K562 (cell line): ENCODE data around the gene ALDH9A1. TPM values are rescaled to one million over a fixed set of nuclear protein-coding genes. Genes with fewer than 3 reads are reported as not detected.
A peak's percentile ranks its signal among the peaks of the same experiment; 100 is the strongest.
"Not testable (repeated sequence)": the region's sequence is repeated elsewhere in the genome, so short reads cannot be mapped to it uniquely, and the experiment has no call there.

Experiments
- ATAC-seq: fragments of 200-7000 bp; cut with Tn5 transposase; 3 replicates; pipeline ENCODE4 v1.9.1; 2020; ENCODE audit warnings: moderate library complexity
- BruUV-seq: library from RNA; stranded (reverse); fragments of 400-500 nt; replicated peaks from 2 replicates; lab custom pipeline; 2021; lab: Mats Ljungman, UMichigan
- CTCF ChIA-PET: fragments of 300-600 bp; formaldehyde crosslinking; extraction: SDS; loops from one replicate; lab custom pipeline; 2021; ENCODE audit warnings: low intra/inter-chr PET ratio; lab: Yijun Ruan, JAX
- POLR2A ChIA-PET: fragments of 300-600, 350-650 bp; sonication (Branson Sonifier 250); formaldehyde crosslinking; extraction: SDS; loops from one replicate; lab custom pipeline; 2021; ENCODE audit warnings: antibody characterized with exemption, inconsistent platforms; lab: Yijun Ruan, JAX
- DNase-seq, 4 experiments: peaks; one replicate each; pipeline versions ENCODE4 v3.0.0 to v3.0.0-alpha.2; 2011 to 2018; ENCODE audit warnings: low spot score in 3 of 4, mixed read lengths in 3 of 4; ENCODE audit errors: extremely low read depth in 1 of 4
- FAIRE-seq: peaks from 2 replicates; lab custom pipeline; 2011; peaks lifted over from hg19 to GRCh38; lab: Jason Lieb, UNC
- H2AFZ ChIP-seq: 2 replicates; pipeline ENCODE4 v1.6.0; 2011; ENCODE audit warnings: low read depth, low read length, control low read depth, inconsistent platforms
- H3K27ac ChIP-seq: fragments of 200-600 bp; 3 replicates; pipeline ENCODE4 v1.8.0; 2011; ENCODE audit warnings: low read depth, mild to moderate bottlenecking, control low read depth, inconsistent platforms, low read length, moderate library complexity, mixed read lengths; ENCODE audit errors: extremely low read depth
- H3K27me3 ChIP-seq, 2 experiments: fragments of 300-600 bp in 1 of 2; 2 replicates in 1 of 2; 3 replicates in 1 of 2; pipeline versions ENCODE4 v1.6.0 to v1.8.0; 2011; ENCODE audit warnings: inconsistent platforms in 2 of 2, low read length in 2 of 2, mild to moderate bottlenecking in 1 of 2, mixed read lengths in 1 of 2, moderate library complexity in 1 of 2; ENCODE audit not compliant: control insufficient read depth in 2 of 2, insufficient read depth in 2 of 2
- H3K36me3 ChIP-seq: fragments of 300-600 bp; 3 replicates; pipeline ENCODE4 v1.8.0; 2011; ENCODE audit warnings: mild to moderate bottlenecking, low read length, inconsistent platforms; ENCODE audit not compliant: control insufficient read depth, insufficient read depth
- H3K4me1 ChIP-seq, 2 experiments: fragments of 200-600 bp in 1 of 2; replicated peaks in 1 of 2; 2 replicates in 1 of 2; 3 replicates in 1 of 2; pipeline versions ENCODE4 v1.5.1 to v1.8.0; 2011; ENCODE audit warnings: inconsistent platforms in 2 of 2, low read length in 2 of 2, mild to moderate bottlenecking in 1 of 2, mixed read lengths in 1 of 2, moderate library complexity in 1 of 2; ENCODE audit not compliant: control insufficient read depth in 2 of 2, insufficient read depth in 2 of 2
- H3K4me2 ChIP-seq: 2 replicates; pipeline ENCODE4 v1.6.1; 2011; ENCODE audit warnings: low read length, control low read depth, inconsistent platforms, mixed read lengths; ENCODE audit not compliant: insufficient read depth
- H3K4me3 ChIP-seq: fragments of 200-600 bp; sonication (generic), shearing (Covaris generic); 2 replicates; pipeline ENCODE4 v1.5.1; 2016; ENCODE audit warnings: control low read depth, inconsistent platforms
- H3K79me2 ChIP-seq: fragments of 200-600 bp; 3 replicates; pipeline ENCODE4 v1.8.0; 2011; ENCODE audit warnings: low read length, inconsistent platforms; ENCODE audit not compliant: control insufficient read depth, insufficient read depth
- H3K9ac ChIP-seq, 2 experiments: 2 replicates each; pipeline versions ENCODE4 v1.6.0 to v1.6.1; 2011; ENCODE audit warnings: low read depth in 2 of 2, low read length in 2 of 2, control low read depth in 1 of 2, inconsistent platforms in 1 of 2, mild to moderate bottlenecking in 1 of 2, mixed read lengths in 1 of 2; ENCODE audit not compliant: insufficient read depth in 1 of 2
- H3K9me1 ChIP-seq: one replicate; pipeline ENCODE4 v1.6.0; 2011; ENCODE audit warnings: inconsistent platforms, mild to moderate bottlenecking, low read length, moderate library complexity; ENCODE audit not compliant: control insufficient read depth, insufficient read depth
- H3K9me3 ChIP-seq: replicated peaks from 2 replicates; pipeline ENCODE4 v1.5.1; 2011; ENCODE audit warnings: low read depth, low read length, inconsistent platforms; ENCODE audit not compliant: control insufficient read depth, insufficient read depth
- H4K20me1 ChIP-seq: replicated peaks from 2 replicates; pipeline ENCODE4 v1.6.1; 2011; ENCODE audit warnings: low read length, inconsistent platforms, mixed read lengths; ENCODE audit not compliant: control insufficient read depth, insufficient read depth
- CEBPG ChIP-seq, 3 experiments: fragments of 200-800 bp in 1 of 3; sonication (Bioruptor generic) in 1 of 3; sonication (generic) in 1 of 3; formaldehyde crosslinking in 1 of 3; IDR thresholded peaks in 2 of 3; conservative IDR thresholded peaks in 1 of 3; 2 replicates each; pipeline versions ENCODE4 v1.6.1 to v1.8.0; 2016 to 2022; ENCODE audit warnings: missing compliant biosample characterization in 2 of 3, missing genetic modification characterization in 2 of 3, mild to moderate bottlenecking in 1 of 3, missing genetic modification reagents in 1 of 3
- HDAC2 ChIP-seq: fragments of 450-650 bp; IDR thresholded peaks from 2 replicates; pipeline ENCODE4 v1.6.1; 2016; ENCODE audit warnings: mild to moderate bottlenecking
- HMBOX1 ChIP-seq: sonication (generic); IDR thresholded peaks from 2 replicates; pipeline ENCODE4 v1.6.1; 2016
- POLR2AphosphoS5 ChIP-seq: IDR thresholded peaks from 2 replicates; pipeline ENCODE4 v1.6.1; 2011; ENCODE audit warnings: mild to moderate bottlenecking, low read depth, low read length, moderate library complexity; ENCODE audit not compliant: control insufficient read depth, insufficient read depth
- POLR2H ChIP-seq: IDR thresholded peaks from 2 replicates; pipeline ENCODE4 v1.6.1; 2016; ENCODE audit warnings: missing genetic modification characterization, low read depth, mild to moderate bottlenecking, control low read depth, missing compliant biosample characterization, moderate library complexity
- TBP ChIP-seq: optimal IDR thresholded peaks from 2 replicates; pipeline ENCODE3; 2011; ENCODE audit warnings: low read depth, low read length, improper control_type of control experiment
- ZEB2 ChIP-seq: fragments of 450-650 bp; IDR thresholded peaks from 2 replicates; pipeline ENCODE4 v1.6.1; 2016
- ZFP91 ChIP-seq: sonication (generic); formaldehyde crosslinking; IDR thresholded peaks from 2 replicates; pipeline ENCODE4 v1.8.0; 2022; ENCODE audit warnings: mild to moderate bottlenecking, missing genetic modification reagents
- ZNF778 ChIP-seq: fragments of 450-650 bp; formaldehyde crosslinking; IDR thresholded peaks from 2 replicates; pipeline ENCODE4 v1.4.0; 2020; ENCODE audit warnings: mild to moderate bottlenecking, moderate library complexity
- WGBS: fragments of 100-300 bp; shearing (Covaris generic); methylation state at CpG from one replicate; pipeline ENCODE4 v1.1.6; 2016; ENCODE audit warnings: low coverage, mixed read lengths; ENCODE audit not compliant: insufficient coverage; ENCODE audit errors: missing lambda C conversion rate; 5-methylcytosine and 5-hydroxymethylcytosine counted together
- in situ Hi-C: fragments of 300-500 bp; cut with MboI; formaldehyde crosslinking; loops from 4 replicates; pipeline ENCODE4 v1.15.0; 2018; ENCODE audit warnings: inconsistent platforms, mixed read lengths
- intact Hi-C: fragments of 100-400 bp; cut with micrococcal nuclease; formaldehyde crosslinking; loops from 2 replicates; pipeline ENCODE4 v1.14.2; 2022
- polyA plus RNA-seq, 8 experiments: library from polyadenylated mRNA; depleted of rRNA in 4 of 8; stranded (reverse) in 5 of 8; unstranded in 3 of 8; fragments of >200 nt; fragmentation: Nextera tagmentation in 2 of 8; fragmentation: Illumina TruSeq in 1 of 8; extraction: Ambion mirVana in 2 of 8; extraction: Trizol in 1 of 8; gene quantifications; 2 replicates each; pipeline versions ENCODE4 v1.2.1 to v1.2.3, GENCODE V29; 2011 to 2014; ENCODE audit warnings: inconsistent platforms in 1 of 8, missing spikeins in 1 of 8
- total RNA-seq, 7 experiments: library from RNA; depleted of rRNA in 6 of 7; stranded (reverse); fragments of >200 nt in 6 of 7; fragmentation: Illumina TruSeq in 2 of 7; extraction: Trizol in 2 of 7; gene quantifications; 2 replicates each; pipeline versions ENCODE4 v1.2.1 to v1.2.3, GENCODE V29; 2011 to 2021; ENCODE audit warnings: low replicate concordance in 1 of 7

Gene ALDH9A1
- total and polyA plus RNA-seq, 9 of the 15 experiments (the other 6 are each of a cell fraction or from before 2014, with no cell fraction given), result 26.5 to 54.3 (median 39.2) TPM

GRCh38 chr1:165639821-165640623 lies 58.3 kb downstream of the ALDH9A1 start:
- H3K27me3 ChIP-seq, result no peaks in the 10 kb centered on the region
- CTCF ChIA-PET, result no interaction called here
- no peak for FAIRE-seq
- TF ChIP-seq ZEB2 (no peak), ZFP91 (CRISPR knock-in tag) (no peak), POLR2H (tag) (no peak), HDAC2 (no peak), ZNF778 (CRISPR knock-in tag) (no peak), CEBPG (CRISPR knock-in tag; IDR thresholded peaks at IDR 0.05) (no peak), CEBPG (tag; conservative IDR thresholded peaks at IDR 0.05 in 1 of 2, IDR thresholded peaks at IDR 0.05 in 1 of 2) (no peak), TBP (peak; percentile 61), HMBOX1 (0 out of 2 replicates have a peak, but pooled peaks have one; percentile 15), POLR2AphosphoS5 (peak; percentile 38; the same call in 1 of the 2 replicates)
- H3K4me2 ChIP-seq, result no peak overlapping the region
- H3K36me3 ChIP-seq, result peaks cover 2% of the 10 kb centered on the region; the same call in 1 of the 3 replicates
- no peaks in the 10 kb centered on the region for H3K9me1 ChIP-seq
- no peak overlapping the region for H3K9ac ChIP-seq
- peak; percentile 21; the same call in 1 of the 3 replicates for ATAC-seq
- no peak for DNase-seq
- POLR2A ChIA-PET, result interaction anchor here (1.0 kb wide), 1 partner anchor 14 kb away, joined by 3 read pairs; no protein-coding TSS in a partner anchor
- intact Hi-C loops, result no loop called here
- no peaks in the 10 kb centered on the region; the same call in 2 of the 3 replicates for H3K79me2 ChIP-seq
- WGBS, result 74% methylated on average over 1 of the region's 1 CpG
- BruUV-seq, result no TSS peak
- H2AFZ ChIP-seq, result no peak overlapping the region
- H3K9me3 ChIP-seq, result no peaks in the 10 kb centered on the region
- 0 out of 5 replicates have a peak, but pooled peaks cover 0 to under 1% of the 10 kb centered on the region in 2 experiments for H3K4me1 ChIP-seq
- no peak overlapping the region for H3K4me3 ChIP-seq
- H4K20me1 ChIP-seq, result no peaks in the 10 kb centered on the region
- in situ Hi-C loops, result no loop called here
- no peak overlapping the region for H3K27ac ChIP-seq

- H4K20me1 ChIP-seq, FAIRE-seq, BruUV-seq, H3K27me3 ChIP-seq, H3K4me2 ChIP-seq, intact Hi-C loops, H3K4me1 ChIP-seq, H2AFZ ChIP-seq, in situ Hi-C loops, H3K9ac ChIP-seq, H3K36me3 ChIP-seq, CTCF ChIA-PET, H3K27ac ChIP-seq, H3K79me2 ChIP-seq, H3K9me1 ChIP-seq, H3K4me3 ChIP-seq, ATAC-seq, DNase-seq, H3K9me3 ChIP-seq: not testable (repeated sequence)
- WGBS, result 82% methylated on average over 7 of the region's 7 CpGs
- POLR2A ChIA-PET, result interaction anchor here (1.1 to 1.2 kb wide), 2 partner anchors 9 to 11 kb away, joined by 3 read pairs; no protein-coding TSS in a partner anchor
Observed at GRCh38 chr1:165638211-165638610, 60.2 kb downstream of the ALDH9A1 start.
